NCI-H345 (cell line): ENCODE data around the gene PROCA1.
"Not testable (repeated sequence)": the region's sequence is repeated elsewhere in the genome, so short reads cannot be mapped to it uniquely, and the experiment has no call there.

Source experiments
- DNase-seq: peaks from one replicate; lab custom pipeline; 2025; lab: John Stamatoyannopoulos, UW

The PROCA1 gene

DNA sequence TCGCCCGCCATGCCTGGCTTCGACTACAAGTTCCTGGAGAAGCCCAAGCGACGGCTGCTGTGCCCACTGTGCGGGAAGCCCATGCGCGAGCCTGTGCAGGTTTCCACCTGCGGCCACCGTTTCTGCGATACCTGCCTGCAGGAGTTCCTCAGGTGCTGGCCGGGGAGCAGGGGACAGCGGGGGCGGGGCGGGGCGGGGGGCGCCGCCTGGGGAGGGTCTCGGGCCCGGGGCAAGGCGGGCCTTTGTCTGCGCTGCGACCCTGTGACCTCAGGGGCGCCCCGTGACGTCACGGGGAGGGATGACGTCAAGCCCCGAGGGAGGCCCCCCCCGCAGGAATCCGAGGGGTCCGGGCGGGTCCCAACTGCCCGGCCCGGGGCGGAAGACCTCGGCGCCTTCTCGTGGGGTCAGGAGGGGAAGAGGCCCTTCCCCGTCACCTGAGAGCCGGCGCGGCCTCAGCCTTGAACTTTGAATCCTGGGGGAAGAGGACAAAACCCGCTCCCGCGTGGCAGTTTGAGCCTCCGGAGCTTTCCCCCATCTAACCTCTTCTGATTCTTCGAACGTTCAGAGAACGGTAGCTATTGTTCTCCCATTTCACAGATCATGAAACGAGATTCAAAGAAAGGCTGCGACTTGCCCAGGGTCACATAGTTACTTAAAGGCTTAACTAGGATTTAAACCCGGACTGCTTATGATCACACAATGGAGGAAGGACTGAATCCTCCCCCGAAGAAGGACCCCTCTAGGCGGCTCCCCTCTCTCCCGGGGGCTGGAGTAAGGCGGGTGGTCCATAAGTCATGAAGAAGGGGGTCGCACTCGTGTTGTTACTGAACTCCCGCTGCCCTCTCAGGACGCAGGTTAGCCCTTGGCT lies 32.6 kb upstream of the PROCA1 start:
- DNase-seq, result peak; percentile 45

GRCh38 chr17:28743243-28744103 lies 31.8 kb upstream of the PROCA1 start, which contains the start of gene TRAF4:
TRAF4 (plus strand) TSS chr17:28744011; CDS start chr17:28744113, 102 bp downstream.
- DNase-seq, result peak; percentile 93

GRCh38 chr17:28741358-28742349 lies 30.0 kb upstream of the PROCA1 start:
- DNase-seq, result no peak

GRCh38 chr17:28740406-28741357 lies 29.0 kb upstream of the PROCA1 start:
- no peak for DNase-seq

- DNase-seq, result no peak
These were observed 27.1 kb upstream of the PROCA1 start for GRCh38 chr17:28738680-28739384.

DNA sequence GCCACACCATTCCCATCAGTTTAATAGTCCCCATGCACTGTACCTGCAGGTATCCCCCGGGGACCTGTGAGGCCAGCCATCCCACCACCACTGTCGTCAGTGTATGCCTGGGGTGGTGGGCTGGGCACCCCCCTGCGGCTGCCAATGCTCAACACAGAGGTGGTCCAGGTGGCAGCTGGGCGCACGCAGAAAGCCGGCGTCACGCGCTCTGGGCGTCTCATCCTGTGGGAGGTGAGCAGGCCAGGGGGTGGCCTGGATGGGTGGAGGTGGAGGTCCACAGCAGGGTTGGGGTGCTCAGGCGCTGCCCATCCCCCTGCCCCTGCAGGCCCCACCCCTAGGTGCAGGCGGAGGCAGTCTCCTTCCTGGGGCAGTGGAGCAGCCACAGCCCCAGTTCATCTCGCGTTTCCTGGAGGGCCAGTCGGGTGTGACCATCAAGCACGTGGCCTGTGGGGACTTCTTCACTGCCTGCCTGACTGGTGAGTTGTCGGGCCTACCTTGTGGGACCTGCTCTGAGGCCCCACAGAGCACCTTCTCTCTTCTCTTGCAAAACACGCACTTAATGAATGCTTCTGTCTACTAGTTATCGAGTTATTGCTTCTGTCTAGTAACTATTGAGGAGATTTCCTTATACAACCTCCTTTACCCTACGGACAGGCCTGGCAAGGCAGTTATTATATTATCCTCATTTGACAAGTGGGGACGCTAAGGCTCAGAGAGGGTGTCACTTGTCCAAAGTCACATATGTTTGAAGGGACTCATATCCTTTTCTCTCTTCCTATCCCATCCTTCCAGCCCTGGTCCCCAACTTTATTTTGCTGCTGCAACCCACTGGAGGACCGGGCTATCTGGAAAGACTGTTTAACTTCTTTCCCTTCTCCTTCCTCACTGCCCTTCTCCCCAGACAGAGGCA lies 26.3 kb upstream of the PROCA1 start:
- DNase-seq, result no peak

DNA sequence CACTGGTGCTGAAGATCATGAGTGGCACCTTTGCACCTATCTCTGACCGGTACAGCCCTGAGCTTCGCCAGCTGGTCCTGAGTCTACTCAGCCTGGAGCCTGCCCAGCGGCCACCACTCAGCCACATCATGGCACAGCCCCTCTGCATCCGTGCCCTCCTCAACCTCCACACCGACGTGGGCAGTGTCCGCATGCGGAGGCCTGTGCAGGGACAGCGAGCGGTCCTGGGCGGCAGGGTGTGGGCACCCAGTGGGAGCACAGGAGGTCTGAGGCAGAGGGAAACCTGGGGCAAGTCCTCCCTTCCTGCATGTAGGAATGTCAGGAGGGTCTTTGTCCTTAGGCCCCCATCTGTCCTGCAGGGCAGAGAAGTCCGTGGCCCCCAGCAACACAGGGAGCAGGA lies 25.6 kb upstream of the PROCA1 start:
- DNase-seq, result no peak

DNA sequence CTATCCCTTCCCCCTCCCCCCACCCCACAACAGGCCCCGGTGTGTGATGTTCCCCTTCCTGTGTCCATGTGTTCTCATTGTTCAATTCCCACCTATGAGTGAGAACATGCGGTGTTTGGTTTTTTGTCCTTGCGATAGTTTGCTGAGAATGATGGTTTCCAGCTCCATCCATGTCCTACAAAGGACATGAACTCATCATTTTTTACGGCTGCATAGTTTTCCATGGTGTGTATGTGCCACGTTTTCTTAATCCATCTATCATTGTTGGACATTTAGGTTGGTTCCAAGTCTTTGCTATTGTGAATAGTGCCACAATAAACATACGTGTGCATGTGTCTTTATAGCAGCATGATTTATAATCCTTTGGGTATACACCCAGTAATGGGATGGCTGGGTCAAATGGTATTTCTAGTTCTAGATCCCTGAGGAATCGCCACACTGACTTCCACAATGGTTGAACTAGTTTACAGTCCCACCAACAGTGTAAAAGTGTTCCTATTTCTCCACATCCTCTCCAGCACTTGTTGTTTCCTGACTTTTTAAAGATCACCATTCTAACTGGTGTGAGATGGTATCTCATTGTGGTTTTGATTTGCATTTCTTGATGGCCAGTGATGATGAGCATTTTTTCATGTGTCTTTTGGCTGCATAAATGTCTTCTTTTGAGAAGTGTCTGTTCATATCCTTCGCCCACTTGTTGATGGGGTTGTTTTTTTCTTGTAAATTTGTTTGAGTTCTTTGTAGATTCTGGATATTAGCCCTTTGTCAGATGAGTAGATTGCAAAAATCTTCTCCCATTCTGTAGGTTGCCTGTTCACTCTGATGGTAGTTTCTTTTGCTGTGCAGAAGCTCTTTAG lies 24.5 kb upstream of the PROCA1 start:
- DNase-seq, result not testable (repeated sequence)

DNA sequence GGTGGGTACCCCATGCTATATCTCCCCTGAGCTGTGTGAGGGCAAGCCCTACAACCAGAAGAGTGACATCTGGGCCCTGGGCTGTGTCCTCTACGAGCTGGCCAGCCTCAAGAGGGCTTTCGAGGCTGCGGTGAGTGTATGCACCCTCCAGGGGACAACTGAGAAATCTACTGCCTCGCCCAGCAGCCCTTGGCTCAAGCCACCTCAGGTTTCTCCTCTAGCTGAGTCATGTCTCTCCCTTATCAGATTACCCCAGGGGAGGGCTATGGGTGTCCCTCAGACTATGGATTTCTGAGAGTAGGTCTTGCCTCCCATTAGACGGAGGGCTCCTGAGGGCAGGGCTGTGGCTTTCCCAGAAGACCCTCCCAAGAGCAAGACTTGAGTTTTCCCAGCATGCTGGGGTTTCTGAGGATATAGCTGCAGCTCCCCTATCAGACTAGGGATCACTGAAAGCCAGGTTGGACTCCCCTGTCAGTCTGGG lies 23.6 kb upstream of the PROCA1 start:
- no peak for DNase-seq

DNA sequence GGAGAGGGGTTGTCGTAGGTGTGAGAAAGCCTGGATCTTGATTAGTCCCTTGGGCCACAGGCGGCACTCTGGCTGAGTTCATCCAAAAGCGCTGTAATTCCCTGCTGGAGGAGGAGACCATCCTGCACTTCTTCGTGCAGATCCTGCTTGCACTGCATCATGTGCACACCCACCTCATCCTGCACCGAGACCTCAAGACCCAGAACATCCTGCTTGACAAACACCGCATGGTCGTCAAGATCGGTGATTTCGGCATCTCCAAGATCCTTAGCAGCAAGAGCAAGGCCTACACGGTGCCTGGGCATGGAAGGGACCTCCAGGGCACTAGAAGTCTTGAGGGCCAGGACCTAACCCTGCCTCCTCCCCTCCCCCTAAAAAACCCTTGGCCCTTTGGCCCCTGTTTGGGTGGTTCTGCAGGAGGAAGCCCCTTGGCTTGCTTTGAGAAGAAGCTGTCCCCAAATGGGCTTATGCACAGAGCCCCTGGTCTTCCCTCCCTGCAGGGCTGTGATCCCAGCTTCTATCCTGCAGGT lies 23.1 kb upstream of the PROCA1 start:
- no peak for DNase-seq

GRCh38 chr17:28733346-28733745 lies 21.7 kb upstream of the PROCA1 start:
- no peak for DNase-seq

- no peak for DNase-seq
These were observed 18.3 kb upstream of the PROCA1 start for GRCh38 chr17:28729950-28730330.

GRCh38 chr17:28728364-28729200 lies 16.9 kb upstream of the PROCA1 start, which contains the start of gene NEK8:
NEK8 (plus strand) TSS chr17:28728788; CDS start chr17:28728814, 26 bp downstream.
- DNase-seq, result peak; percentile 91

DNA sequence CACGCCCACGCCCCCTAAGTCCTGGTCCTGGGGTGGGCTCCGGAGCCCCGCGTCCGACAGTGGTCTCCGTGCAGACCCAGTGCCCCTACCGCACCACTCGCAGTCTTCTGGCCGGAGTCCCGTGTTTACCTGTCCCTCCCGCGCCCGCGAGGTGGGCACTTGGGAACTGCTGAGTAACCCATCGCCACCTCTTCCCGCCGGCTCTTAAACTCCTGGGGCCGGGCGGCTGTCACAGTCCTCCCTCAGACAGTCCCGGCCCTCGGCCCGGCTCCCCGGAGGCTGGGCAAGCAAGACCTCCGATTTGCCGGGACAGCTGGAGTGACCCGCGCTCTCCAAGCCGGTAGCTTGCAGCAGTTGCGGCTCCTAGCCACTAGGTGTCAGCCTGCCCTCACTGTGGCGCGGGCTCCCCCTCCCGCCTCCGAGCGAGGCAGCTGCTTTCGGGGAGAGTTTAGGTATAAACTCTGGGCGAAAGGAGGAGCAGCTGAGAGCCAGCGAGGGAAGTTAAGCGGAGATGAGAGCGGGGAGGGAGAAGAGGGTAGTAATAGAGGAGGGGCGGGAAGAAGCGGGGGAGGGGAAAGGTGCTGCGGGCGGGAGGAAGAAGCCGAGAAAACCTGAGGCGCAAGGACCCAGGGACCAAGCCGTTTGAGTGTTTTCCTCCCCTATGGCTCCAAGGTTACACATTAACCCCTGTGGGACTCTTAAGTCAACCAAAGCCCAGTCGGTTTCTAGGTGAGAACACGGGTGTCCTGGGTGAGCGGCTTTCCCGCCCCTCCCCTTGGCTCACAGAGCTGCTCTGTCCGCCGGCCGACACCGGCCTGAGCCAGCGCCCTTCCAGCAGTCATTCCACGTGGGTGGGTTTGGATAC lies 15.2 kb upstream of the PROCA1 start:
- DNase-seq, result peak; percentile 97

DNA sequence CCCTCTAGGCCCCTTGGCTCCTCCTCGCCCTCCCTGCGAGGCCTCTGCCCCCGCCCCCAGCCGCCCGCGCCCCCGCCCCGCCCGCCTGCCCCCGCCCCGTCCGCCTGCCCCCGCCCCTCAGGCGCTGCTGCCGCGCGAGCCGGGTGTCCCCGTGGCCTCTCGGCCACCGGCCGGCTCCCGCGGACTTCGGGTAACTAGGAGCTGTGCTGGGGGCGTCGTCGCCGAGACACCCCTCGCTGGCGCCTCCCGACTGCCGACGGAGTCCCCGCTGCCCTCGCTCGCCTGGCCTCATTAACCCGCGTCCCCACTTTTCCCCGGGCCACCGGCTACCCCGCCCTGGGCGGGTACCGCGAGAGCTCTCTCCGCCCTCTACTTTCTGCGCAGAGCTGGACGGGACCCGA lies 14.5 kb upstream of the PROCA1 start, which contains the start of gene TLCD1:
Gene TLCD1 (minus strand): TSS at position 8 of the 401 bp plus-strand sequence. CDS start 136 bp downstream, outside the sequence.
- peak; percentile 80 for DNase-seq
